Loucy (cell line): ENCODE results near the gene CTDSPL.

ENCODE experiments used
- CTCF ChIP-seq: fragments of 200-600 bp; sonication (generic); conservative IDR thresholded peaks from 2 replicates; pipeline ENCODE4 v1.5.1; 2014; ENCODE audit warnings: mild to moderate bottlenecking, antibody characterized with exemption, low read length
- EZH2phosphoT487 ChIP-seq: fragments of 200-600 bp; IDR thresholded peaks from 2 replicates; pipeline ENCODE4 v1.6.1; 2018; ENCODE audit warnings: antibody characterized with exemption, mild to moderate bottlenecking, moderate library complexity, borderline replicate concordance

GRCh38 chr3:37922721-37923568, 61.3 kb downstream of the CTDSPL start:
- TF ChIP-seq CTCF (0 out of 2 replicates have a peak, but pooled peaks have one; percentile 16), EZH2phosphoT487 (no peak)
